IMR-90 (cell line): ENCODE measurements around the gene CRYBG2.

Source experiments
- CEBPB ChIP-seq: IDR thresholded peaks from 2 replicates; pipeline ENCODE4 v1.6.1; 2012; ENCODE audit warnings: low read depth, low read length, improper control_type of control experiment
- CTCF ChIP-seq: conservative IDR thresholded peaks from 2 replicates; pipeline ENCODE4 v1.5.1; 2012; ENCODE audit warnings: mild to moderate bottlenecking, low read depth, low read length, improper control_type of control experiment
- FOS ChIP-seq: fragments of 150-350 bp; IDR thresholded peaks from 2 replicates; pipeline ENCODE4 v1.6.1; 2016; ENCODE audit warnings: low read depth, low read length
- MAFK ChIP-seq: IDR thresholded peaks from 2 replicates; pipeline ENCODE4 v1.6.1; 2012; ENCODE audit warnings: low read depth, low read length, improper control_type of control experiment
- POLR2A ChIP-seq: IDR thresholded peaks from 2 replicates; pipeline ENCODE4 v1.6.1; 2012; ENCODE audit warnings: mild to moderate bottlenecking, low read depth, low read length
- RCOR1 ChIP-seq: IDR thresholded peaks from 2 replicates; pipeline ENCODE4 v1.6.1; 2012; ENCODE audit warnings: mild to moderate bottlenecking, low read length, improper control_type of control experiment; ENCODE audit not compliant: insufficient replicate concordance
- RFX5 ChIP-seq: IDR thresholded peaks from 2 replicates; pipeline ENCODE4 v1.8.0; 2012; ENCODE audit warnings: low read depth, mild to moderate bottlenecking, low read length, moderate library complexity
- SMC3 ChIP-seq: fragments of 150-350 bp; IDR thresholded peaks from 2 replicates; pipeline ENCODE4 v1.6.1; 2016; ENCODE audit warnings: low read depth, mild to moderate bottlenecking, antibody characterized with exemption, low read length, moderate library complexity

GRCh38 chr1:26307363-26307781 lies 46.6 kb downstream of the CRYBG2 start:
- TF ChIP-seq MAFK = no peak
- no peak for TF ChIP-seq RCOR1
- no peak for TF ChIP-seq CTCF
- no peak for TF ChIP-seq POLR2A
- no peak for TF ChIP-seq SMC3
- no peak for TF ChIP-seq CEBPB
- no peak for TF ChIP-seq RFX5
- no peak for TF ChIP-seq FOS
